Thyroid gland (tissue), 4 donors: Measurements from ENCODE around the gene LPP.

ENCODE experiments used
- POLR2A ChIP-seq, 2 donors: fragments of 450-650 bp; IDR thresholded peaks; one replicate each; pipeline ENCODE4 v1.6.1; 2017; ENCODE audit warnings: antibody characterized with exemption in 2 of 2, mild to moderate bottlenecking in 2 of 2, moderate library complexity in 1 of 2
- TF ChIP-seq, protein P1 (sequence below), 6 experiments: fragments of 200-600 bp in 3 of 6; fragments of 450-650 bp in 3 of 6; sonication (generic) in 3 of 6; IDR thresholded peaks; one replicate each; pipeline ENCODE4 v1.5.1; 2016 to 2019; ENCODE audit warnings: antibody characterized with exemption in 6 of 6, mild to moderate bottlenecking in 2 of 6, inconsistent platforms in 1 of 6, moderate library complexity in 1 of 6

DNA sequence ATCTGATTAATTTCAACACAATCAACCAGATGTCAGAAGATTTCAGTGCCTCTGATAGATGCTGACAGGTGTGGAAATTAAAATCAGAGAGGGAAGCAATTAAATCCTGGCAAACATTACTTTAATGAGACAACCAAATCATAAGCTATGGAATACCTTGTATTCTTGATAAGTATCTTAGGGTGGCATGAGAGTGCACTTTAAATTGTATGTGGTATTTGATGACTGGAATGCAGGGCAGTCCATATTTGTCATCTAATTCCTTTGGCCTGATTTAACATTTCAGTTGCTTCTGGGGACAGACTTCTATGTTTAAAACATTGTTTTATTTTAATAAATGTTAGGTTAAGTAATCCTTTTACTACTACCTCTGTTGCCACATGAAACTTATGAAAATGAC, 184.1 kb downstream of the LPP start:
- TF ChIP-seq, protein P1, sequence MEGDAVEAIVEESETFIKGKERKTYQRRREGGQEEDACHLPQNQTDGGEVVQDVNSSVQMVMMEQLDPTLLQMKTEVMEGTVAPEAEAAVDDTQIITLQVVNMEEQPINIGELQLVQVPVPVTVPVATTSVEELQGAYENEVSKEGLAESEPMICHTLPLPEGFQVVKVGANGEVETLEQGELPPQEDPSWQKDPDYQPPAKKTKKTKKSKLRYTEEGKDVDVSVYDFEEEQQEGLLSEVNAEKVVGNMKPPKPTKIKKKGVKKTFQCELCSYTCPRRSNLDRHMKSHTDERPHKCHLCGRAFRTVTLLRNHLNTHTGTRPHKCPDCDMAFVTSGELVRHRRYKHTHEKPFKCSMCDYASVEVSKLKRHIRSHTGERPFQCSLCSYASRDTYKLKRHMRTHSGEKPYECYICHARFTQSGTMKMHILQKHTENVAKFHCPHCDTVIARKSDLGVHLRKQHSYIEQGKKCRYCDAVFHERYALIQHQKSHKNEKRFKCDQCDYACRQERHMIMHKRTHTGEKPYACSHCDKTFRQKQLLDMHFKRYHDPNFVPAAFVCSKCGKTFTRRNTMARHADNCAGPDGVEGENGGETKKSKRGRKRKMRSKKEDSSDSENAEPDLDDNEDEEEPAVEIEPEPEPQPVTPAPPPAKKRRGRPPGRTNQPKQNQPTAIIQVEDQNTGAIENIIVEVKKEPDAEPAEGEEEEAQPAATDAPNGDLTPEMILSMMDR (IDR thresholded peaks at IDR 0.05) = no peak
- no peak for TF ChIP-seq POLR2A (IDR thresholded peaks at IDR 0.05)
